HCEC 1CT (cell line): ENCODE measurements around the gene WDR43.
A peak's percentile ranks its signal among the peaks of the same experiment; 100 is the strongest.

Experiments used
- DNase-seq: peaks from one replicate; pipeline ENCODE4 v3.0.0-alpha.2; 2017

WDR43 gene, protein sequence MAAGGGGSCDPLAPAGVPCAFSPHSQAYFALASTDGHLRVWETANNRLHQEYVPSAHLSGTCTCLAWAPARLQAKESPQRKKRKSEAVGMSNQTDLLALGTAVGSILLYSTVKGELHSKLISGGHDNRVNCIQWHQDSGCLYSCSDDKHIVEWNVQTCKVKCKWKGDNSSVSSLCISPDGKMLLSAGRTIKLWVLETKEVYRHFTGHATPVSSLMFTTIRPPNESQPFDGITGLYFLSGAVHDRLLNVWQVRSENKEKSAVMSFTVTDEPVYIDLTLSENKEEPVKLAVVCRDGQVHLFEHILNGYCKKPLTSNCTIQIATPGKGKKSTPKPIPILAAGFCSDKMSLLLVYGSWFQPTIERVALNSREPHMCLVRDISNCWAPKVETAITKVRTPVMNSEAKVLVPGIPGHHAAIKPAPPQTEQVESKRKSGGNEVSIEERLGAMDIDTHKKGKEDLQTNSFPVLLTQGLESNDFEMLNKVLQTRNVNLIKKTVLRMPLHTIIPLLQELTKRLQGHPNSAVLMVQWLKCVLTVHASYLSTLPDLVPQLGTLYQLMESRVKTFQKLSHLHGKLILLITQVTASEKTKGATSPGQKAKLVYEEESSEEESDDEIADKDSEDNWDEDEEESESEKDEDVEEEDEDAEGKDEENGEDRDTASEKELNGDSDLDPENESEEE

DNA sequence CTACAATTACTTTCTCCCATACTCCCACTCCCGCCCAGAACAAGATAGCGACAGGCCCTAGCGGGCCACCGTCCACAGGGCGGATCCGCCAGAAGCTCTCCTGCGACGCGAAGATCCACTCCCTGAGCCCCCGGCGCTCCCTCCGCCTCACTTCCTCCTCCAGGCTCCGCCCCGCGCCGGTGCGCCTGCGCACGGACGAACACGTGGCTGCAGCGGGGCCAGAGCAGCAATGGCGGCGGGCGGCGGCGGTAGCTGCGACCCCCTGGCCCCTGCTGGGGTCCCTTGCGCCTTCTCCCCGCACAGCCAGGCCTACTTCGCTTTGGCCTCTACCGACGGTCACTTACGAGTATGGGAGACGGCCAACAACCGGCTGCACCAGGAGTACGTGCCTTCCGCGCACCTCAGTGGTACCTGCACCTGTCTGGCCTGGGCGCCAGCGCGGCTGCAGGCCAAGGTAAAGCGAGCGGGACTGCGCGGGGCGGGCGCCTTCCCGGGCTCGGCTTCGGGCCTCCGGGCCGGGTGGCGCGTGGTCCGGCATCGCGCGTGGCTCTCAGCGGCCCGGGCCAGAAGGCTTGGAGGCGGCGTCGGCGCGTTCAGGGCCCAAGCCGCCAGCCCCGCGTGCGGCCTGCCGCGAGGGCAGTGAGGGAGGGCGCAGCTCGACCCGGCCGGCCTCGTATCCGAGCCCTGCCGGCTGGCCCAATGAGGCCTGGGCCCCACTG lies at the start of gene WDR43:
Gene WDR43 (plus strand): TSS at position 198 of the 719 bp plus-strand sequence. CDS start 32 bp downstream, at position 230.
- peak; percentile 100 for DNase-seq

DNA sequence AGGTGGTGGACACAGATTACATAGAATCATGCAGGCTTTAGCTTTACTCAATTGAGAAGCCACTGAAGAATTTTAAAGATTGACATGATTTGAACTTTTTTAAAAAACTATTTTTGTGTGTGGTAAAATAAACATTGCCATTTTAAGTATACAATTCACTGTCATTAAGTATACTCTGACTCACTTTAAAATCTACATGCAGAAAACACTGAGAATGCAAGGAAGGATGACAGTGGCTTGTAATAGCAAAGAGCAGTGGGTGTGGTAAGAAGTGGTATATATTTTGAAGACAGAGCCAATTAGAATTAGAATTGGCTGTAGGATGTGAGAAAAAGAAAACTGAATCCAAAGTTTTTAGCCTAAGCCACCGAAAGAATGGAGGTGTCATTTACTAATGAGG lies 39.3 kb upstream of the WDR43 start:
- no peak for DNase-seq

DNA sequence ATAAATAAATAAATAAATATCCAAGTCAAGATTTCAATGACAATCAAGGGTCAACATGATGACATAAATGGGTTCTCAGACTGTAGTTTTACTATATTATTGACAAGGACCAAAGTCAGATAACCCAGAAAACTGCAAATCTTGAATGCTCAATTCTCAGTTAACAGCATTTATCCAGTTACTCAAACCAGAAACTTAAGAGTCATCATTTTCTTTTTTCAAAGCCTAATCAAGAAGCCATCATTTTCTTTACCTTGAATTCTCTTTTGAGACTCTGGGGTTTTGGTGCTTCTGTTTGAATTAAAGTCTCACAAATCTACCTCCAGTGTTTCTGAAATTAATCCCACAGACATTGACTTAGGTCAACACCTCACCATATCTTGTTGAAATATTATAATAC lies 38.5 kb upstream of the WDR43 start:
- DNase-seq, result no peak

DNA sequence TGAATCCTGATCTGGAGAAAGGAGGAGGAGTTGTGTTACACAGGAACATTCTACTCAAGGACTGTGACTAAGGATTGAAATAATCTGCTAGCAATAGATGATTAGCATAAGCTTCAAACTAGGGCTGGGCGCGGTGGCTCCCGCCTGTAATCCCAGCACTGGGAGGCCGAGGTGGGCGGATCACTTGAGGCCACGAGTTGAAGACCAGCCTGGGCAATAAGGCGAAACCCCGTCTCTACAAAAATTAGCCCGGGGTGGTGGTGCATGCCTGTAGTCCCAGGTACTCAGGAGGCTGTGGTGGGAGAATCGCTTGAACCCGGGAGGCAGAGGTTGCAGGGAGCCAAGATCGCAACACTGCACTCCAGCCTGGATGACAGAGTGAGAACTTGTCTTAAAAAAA lies 25.9 kb upstream of the WDR43 start:
- DNase-seq, result no peak

DNA sequence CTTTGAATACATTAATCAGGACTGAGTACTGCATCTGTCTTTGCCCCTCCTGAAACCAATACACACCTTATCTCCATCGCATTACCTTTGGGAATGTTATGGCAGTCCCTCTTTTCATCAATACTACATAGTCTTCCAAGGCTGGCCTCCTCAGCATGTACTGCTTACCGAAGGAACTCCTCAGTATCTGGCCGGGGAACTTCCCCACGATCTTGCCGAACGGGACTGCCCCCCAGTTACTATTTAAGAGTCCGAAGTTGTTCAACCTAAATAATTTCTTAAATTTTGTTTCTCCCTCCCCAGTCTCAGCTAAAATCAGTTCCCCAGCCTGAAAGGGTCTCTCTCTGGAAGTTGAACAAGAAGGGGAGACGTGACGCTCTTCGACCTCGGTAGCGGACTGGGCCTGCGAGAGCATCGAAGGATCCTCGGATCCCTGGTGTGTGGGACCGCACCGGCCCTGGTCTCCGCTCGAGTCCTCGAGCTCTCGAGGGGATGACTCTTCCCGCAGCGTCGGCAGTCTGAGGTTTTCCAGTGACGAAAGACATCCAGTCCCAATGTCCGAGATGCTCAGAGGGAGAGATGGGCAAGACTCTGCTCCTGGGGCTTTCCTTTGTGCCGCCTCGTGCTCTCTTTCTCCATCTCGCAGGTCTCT lies 24.8 kb upstream of the WDR43 start:
- no peak for DNase-seq

DNA sequence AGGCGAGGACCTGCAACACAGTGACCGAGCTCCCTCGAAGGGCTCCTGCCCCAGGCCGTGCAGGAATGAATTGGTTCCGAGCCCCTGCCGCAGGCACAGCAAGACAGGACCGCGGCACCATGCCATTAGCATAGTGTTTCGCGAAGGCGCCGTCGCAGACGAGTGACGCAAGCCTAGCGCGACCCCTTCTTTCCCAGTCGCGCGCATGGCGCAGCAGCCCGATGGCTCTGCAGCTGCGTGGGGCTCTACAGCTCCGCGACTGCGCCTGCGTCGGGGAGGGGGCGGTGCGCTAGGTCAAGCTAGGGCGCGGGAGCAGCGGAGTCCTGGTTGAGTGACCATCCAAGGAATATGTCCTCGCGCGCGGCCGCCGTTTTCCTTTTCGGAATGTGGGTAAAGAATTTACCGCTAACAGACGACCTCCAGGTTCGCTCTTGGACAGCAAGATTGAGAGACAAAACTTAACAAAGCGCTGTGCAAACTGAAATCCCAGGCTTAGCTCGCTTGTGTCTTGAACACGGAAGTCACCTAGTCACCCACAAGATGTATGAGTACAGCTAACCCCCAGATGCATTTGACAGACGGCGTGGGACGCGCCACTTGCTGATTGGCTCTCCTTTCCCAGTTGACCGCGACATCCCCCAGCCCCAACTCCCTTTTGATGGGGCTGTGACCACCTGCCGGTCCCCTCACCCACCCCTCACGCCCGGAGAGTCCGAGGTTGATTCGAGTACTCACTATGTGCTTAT lies 24.1 kb upstream of the WDR43 start, which contains the start of gene TRMT61B:
Gene TRMT61B (minus strand): TSS at position 164 of the 746 bp plus-strand sequence. CDS start 32 bp downstream, at position 132.
- DNase-seq, result peak; percentile 91

DNA sequence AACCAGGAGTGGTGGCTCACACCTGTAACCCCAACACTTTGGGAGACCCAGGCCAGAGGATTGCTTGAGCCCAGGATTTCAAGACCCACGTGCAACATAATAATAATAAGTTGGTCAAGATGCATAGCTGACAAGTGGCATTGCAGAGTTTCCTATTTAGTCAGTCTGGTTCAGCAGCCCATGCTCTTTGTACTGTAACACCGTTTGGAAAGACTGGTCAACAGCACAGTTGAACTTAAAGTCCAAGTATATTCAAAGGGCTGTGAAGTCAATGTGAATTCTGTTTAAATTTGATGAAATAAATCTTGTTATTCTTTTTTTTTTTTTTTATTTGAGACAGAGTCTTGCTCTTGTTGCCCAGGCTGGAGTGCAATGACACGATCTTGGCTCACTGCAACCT lies 22.8 kb upstream of the WDR43 start:
- no peak for DNase-seq

DNA sequence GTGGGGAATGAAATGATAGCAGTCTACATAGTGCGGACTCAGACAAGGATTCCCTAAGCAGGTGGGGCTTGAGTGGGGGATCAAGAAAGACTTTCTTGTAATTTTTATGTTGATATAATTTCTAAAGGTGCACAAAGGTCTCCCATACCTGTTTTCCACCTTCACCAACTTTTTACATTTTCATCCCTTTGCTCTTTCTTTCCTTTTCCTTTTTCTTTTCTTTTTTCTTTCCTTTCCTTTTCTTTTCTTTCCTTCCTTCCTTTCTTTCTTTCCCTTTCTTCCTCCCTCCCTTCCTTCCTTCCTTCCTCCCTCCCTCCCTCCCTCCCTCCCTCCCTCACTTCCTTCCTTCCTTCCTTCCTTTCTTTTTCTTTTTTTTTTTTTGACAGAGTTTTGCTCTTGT lies 14.3 kb upstream of the WDR43 start:
- DNase-seq, result no peak

DNA sequence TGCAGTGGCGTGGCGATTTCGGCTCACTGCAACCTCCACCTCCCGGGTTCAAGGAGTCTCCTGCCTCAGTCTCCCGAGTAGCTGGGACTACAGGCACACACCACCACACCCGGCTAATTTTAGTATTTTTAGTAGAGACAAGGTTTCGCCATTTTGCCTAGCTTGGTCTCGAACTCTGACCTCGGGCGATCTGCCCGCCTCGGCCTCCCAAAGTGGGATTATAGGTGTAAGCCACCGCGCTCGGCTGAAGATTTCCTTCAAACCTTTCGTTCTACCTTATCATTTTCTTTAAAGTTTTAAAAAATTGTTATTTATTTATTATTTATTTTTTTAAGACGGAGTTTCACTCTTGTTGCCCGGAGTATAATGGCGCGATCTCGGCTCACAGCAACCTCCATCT lies 979 bp upstream of the WDR43 start:
- no peak for DNase-seq

DNA sequence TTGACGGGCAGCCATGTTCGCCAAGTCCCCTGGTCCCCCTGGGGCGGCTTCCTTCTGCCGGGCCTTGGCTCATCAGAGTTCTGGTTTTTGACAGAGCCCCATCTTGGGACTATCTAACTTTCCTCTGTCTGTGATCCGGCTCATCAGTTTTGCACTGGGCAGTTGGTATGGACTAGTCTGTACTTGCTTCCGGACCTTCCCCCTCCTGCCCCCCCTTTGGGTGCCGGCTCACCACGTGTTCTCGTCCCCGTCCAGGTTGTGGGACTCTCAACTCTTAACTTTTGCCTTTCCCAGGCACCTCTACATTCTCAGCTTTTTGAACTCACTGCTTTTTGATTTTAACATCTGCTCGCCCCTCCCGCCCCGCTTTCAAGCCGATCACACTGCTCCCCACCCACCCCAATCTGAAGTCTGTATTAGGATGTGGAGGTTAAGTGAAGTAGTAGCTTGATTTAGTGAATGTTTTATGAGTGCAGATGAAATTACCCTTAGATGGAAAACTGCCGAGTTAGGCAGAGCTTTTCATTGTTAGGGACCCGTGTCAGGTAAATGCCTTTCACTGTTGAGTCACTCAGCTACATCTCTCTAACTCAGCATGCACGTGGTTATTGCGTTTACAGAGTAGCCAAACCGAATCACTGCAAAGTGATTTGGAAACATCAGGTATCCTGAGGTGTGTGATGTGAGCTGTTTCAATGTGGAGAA lies 874 bp downstream of the WDR43 start:
- DNase-seq, result peak; percentile 48

DNA sequence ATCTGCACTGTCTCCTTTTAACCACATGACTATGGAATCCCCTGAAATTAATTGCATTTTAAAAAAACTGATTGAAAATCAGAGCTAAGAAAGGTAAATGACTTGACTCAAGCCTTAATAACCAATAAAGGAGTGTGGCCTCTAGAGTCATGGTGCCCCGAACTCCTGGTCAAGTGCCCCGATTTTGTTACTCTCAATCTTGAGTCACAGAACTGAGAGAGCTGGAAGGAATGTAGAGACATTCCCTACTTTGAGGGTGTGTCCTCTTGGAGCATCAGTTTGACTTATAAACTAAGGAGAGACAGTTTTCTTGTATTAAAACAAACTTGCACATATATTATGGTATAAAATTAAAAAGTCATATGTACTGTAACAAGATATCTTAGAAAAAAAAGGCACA lies 2.4 kb downstream of the WDR43 start:
- DNase-seq, result peak; percentile 79

DNA sequence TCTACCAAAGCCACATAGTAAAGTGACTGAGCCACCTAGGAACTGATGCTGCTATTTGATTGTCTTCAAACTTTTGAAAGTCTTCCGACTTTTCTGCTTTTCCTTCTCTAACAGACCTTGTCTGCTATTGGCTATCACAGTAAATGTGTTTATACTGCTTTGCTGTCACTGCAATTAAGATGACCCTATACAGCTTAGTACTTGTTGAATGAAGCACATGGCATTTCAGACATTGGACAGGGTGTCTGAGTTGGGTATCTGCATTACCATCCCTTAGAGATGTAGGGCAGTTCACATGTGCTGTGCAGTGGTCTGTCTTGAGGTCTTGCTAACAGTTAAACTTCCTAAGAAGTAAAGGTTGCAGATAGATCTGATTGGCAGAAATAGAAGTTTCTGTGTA lies 3.6 kb downstream of the WDR43 start:
- no peak for DNase-seq

DNA sequence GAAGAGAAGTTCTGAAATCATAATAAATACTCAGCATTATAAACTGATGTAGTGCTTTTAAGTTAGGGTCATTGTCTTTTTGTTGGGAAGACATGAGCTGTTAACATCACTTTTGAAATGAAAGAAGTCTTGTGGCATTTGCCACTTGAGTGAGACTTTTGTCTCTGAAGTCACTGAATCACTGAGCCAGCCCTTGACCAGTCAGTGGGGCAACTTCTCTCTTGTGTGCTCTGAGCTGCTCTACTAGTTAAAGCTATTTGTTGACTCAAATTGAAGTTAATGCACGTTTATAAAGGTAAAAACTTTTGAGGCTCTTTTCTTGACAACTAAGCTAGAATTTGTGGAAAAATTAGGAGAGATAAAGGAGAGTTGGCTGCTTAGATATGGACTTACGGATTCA lies 6.7 kb downstream of the WDR43 start:
- no peak for DNase-seq

DNA sequence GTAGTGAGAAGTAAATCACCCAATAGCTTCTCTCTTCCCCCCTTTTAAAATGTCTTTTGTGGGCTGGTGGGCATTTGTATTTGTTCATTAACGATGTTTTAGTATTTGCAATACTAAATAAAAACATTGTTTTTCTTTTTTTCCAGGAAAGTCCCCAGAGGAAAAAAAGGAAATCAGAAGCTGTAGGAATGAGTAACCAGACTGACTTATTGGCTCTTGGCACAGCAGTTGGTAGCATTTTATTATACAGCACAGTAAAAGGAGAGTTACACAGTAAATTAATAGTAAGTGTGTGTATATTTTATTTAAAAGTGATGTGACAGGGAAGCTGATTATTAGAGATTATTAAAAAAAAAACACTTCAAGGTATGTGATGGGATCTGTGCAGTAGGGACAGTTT lies 7.4 kb downstream of the WDR43 start:
- DNase-seq, result no peak

DNA sequence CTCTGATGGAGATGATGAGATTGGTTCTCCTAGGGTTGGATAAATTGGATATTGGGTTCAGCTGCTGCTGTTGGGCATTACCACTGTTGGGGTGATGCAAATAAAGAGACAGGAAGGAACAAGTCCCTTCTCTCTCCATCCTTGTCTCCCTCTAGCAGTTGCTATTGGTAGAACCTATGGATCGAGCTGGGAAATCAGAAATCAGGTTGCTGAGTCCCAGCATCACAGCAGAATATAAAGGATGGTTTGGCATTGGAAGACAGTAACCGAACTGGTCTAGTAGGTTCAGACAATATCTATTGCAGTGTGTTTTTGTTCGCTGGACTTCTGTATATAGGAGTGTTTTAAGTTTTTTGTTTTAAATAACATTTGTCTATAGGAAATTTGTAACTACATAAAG lies 8.1 kb downstream of the WDR43 start:
- no peak for DNase-seq

DNA sequence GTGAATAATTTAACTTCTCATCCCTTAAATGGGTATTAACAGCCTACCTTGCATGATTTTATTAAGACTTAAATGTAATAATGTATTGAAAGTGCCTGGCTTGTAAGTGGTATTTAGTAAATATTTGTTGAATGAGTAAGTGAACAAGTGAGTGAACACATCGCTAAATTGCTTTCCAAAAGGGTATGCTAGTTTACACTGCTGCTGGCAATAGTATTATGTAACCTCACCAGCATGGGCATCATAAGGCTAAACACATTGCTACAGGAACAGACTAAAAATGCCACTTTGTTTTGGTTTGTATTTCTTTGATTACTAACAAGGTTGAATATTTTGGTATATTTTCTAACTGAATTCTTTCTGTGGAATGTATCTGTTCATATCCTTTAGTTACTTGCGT lies 9.8 kb downstream of the WDR43 start:
- peak; percentile 77 for DNase-seq

DNA sequence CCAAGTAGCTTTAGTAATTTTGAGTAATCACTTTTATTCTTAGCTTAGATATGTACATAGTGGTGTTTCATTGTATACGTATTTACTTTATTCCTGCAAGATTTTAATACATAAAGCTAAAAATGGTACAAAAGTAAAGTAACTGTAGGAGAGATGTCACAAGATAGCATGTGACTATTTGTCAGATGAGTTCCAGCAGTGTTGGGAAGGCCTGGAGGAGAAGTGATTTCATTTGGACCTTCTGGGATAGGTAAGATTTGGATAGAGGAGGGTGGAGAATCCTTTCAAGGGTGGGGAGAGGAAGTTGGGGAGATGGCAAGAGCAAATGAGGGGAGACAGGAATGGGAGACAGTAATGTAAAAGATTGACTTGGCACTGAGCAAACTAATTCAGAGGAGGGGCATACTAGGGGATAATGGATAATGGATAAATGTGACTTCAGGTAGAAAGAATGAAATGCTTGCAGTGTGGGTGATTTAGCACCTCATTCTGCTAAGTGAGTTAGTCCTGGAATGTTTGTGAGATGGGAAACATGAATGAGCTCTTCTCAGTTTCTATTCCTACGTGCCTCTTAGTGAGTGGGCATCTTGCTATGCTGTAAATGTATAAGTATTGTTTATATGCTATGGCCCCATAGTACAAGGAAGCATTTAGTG lies 10.5 kb downstream of the WDR43 start:
- peak; percentile 13 for DNase-seq

DNA sequence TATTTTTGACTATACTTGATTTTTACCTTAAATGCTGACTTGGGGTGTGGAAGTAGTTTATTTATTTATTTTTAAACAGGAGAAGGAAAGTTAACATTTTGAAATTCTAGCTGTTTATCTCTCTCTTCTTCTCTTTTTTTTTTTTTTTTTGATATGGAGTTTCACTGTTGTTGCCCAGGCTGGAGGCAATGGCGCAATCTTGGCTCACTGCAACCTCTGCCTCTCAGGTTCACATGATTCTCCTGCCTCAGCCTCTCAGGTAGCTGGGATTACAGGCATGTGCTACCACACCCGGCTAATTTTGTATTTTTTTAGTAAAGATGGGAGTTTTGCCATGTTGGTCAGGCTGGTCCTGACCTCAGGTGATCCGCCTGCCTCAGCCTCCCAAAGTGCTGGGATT lies 11.1 kb downstream of the WDR43 start:
- DNase-seq, result no peak

DNA sequence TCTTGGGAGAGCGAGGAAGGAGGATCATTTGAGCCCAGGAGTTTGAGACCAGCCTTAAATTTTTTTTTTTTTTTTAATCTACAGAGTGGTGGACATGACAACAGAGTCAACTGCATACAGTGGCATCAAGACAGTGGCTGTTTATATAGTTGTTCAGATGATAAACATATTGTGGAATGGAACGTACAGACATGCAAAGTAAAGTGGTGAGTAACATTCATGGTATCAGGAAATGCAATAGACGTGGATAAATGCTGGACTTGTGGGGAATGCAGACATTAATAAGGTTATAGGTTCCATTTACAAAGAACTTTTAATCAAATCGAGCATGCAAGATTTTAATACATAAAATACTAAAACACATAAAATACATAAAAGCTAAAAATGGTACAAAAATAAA lies 11.9 kb downstream of the WDR43 start:
- DNase-seq, result peak; percentile 57

DNA sequence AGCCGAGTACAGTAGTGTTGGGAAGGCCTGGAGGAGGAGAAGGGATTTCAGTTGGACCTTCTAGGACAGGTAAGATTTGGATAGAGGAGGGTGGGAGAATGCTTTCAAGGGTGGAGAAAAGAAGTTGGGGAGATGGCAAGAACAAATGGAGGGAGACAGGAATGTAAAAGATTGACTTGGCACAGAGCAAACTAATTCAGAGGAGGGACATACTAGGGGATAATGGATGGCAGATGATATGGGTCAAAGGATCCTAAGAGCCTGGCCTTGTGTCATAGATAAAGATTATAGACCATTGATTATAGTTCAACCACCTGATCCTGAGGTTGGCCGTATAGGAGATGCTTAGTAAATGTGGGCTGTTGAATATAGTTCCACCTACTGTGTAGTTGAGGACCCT lies 12.4 kb downstream of the WDR43 start:
- DNase-seq, result no peak

DNA sequence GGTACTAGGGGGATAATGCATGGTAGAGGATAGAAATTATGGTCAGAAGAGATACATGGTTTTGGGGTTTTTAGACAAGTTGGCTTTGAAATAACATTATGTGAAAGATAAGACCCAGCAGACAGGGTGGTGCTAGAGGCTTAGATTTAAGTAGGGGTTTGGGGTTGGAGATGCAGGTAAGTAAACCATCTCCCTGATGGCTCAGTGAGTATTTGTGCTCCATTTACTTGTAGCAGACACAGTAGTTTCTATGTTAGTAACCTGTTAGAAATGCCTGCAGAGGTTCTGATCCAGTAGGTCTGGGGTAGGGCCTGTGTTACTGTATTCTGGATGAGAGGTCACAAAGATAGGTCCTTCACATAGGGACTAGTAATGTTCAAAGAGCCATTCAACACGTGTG lies 13.7 kb downstream of the WDR43 start:
- no peak for DNase-seq
